Chondrocyte (in vitro differentiated cells): ENCODE measurements around the gene SLCO3A1. TPM values are rescaled to one million over a fixed set of nuclear protein-coding genes. Genes with fewer than 3 reads are reported as not detected.

Source experiments
- DNase-seq: peaks from one replicate; pipeline ENCODE4 v3.0.0; 2021; ENCODE audit warnings: mixed read lengths, low spot score
- H3K27ac Mint-ChIP-seq: one replicate; pipeline ENCODE4 v1.8.0; 2021; ENCODE audit warnings: mild to moderate bottlenecking, moderate library complexity, mixed read lengths; ENCODE audit not compliant: unreplicated experiment
- H3K27me3 Mint-ChIP-seq: 2 replicates; pipeline ENCODE4 v1.8.0; 2021; ENCODE audit warnings: low read depth, mixed read lengths
- H3K36me3 Mint-ChIP-seq: 2 replicates; pipeline ENCODE4 v1.8.0; 2021; ENCODE audit warnings: low read depth, mixed read lengths
- H3K4me1 Mint-ChIP-seq: 2 replicates; pipeline ENCODE4 v1.8.0; 2021; ENCODE audit warnings: low read depth, mild to moderate bottlenecking, mixed read lengths
- H3K4me3 Mint-ChIP-seq: one replicate; pipeline ENCODE4 v1.8.0; 2021; ENCODE audit warnings: mild to moderate bottlenecking, moderate library complexity, mixed read lengths; ENCODE audit not compliant: unreplicated experiment
- H3K9me3 Mint-ChIP-seq: 2 replicates; pipeline ENCODE4 v1.8.0; 2021; ENCODE audit warnings: low read depth, mixed read lengths
- total RNA-seq: library from RNA; stranded (reverse); gene quantifications from 3 replicates; pipeline ENCODE4 v1.2.1, GENCODE V29; 2021
- TF ChIP-seq, protein P1 (sequence below): fragments of 200-600 bp; sonication (generic); IDR thresholded peaks from 2 replicates; pipeline ENCODE4 v1.5.0; 2021; ENCODE audit warnings: antibody characterized with exemption, mild to moderate bottlenecking, moderate library complexity

The SLCO3A1 gene
- total RNA-seq, 1 donor from 2014 or later: 3.7 TPM

DNA sequence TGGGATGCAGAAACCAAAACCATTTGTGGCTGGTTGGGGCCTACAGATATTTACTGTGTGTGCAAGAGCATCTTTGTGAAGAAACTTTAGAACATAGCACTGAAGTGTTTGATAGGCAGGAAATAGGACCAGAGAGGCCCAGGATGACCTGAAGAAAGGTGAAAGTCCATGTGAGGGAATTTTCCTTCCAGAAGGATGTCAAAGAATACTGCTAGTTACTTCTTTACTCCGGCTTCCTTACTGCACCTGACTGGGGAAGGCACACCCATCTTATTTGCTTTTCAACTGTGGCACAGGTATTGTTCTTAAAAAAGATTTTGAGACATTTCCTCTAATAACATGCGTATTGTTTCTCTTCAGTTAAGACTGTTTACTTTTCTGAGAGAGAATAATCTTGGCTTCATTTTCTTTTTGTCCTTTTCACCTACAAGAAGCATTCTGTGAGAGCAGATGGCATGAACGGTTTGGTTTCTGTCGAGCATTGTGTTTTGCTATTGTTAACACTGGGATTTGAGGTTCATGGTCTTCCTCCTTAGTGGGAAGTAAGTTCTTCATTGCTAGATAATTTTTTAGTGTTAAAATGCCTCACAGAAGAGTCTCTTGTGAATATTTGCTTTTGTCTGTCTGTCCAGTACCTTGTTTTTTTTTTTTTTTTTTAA lies 71.5 kb downstream of the SLCO3A1 start:
- no peak for DNase-seq
- Mint-ChIP-seq H3K27ac (no peak overlapping the region), H3K9me3 (no peaks in the 10 kb centered on the region), H3K4me1 (peaks cover 9% of the 10 kb centered on the region), H3K27me3 (peaks cover 2% of the 10 kb centered on the region), H3K4me3 (no peak overlapping the region), H3K36me3 (no peaks in the 10 kb centered on the region)
- TF ChIP-seq, protein P1, sequence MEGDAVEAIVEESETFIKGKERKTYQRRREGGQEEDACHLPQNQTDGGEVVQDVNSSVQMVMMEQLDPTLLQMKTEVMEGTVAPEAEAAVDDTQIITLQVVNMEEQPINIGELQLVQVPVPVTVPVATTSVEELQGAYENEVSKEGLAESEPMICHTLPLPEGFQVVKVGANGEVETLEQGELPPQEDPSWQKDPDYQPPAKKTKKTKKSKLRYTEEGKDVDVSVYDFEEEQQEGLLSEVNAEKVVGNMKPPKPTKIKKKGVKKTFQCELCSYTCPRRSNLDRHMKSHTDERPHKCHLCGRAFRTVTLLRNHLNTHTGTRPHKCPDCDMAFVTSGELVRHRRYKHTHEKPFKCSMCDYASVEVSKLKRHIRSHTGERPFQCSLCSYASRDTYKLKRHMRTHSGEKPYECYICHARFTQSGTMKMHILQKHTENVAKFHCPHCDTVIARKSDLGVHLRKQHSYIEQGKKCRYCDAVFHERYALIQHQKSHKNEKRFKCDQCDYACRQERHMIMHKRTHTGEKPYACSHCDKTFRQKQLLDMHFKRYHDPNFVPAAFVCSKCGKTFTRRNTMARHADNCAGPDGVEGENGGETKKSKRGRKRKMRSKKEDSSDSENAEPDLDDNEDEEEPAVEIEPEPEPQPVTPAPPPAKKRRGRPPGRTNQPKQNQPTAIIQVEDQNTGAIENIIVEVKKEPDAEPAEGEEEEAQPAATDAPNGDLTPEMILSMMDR: no peak

GRCh38 chr15:91925794-91926193 lies 72.3 kb downstream of the SLCO3A1 start:
- no peaks in the 10 kb centered on the region for H3K36me3 Mint-ChIP-seq
- DNase-seq: no peak
- no peaks in the 10 kb centered on the region for H3K9me3 Mint-ChIP-seq
- no peak overlapping the region for H3K4me3 Mint-ChIP-seq
- peaks cover 9% of the 10 kb centered on the region for H3K4me1 Mint-ChIP-seq
- H3K27ac Mint-ChIP-seq: no peak overlapping the region
- peaks cover 2% of the 10 kb centered on the region for H3K27me3 Mint-ChIP-seq
- TF ChIP-seq, protein P1: no peak

- DNase-seq: no peak
- peak overlapping the region; percentile 37 for H3K27ac Mint-ChIP-seq
- TF ChIP-seq, protein P1: no peak
- H3K9me3 Mint-ChIP-seq: no peaks in the 10 kb centered on the region
- H3K4me3 Mint-ChIP-seq: no peak overlapping the region
- H3K27me3 Mint-ChIP-seq: peaks cover 2% of the 10 kb centered on the region
- peaks cover 9% of the 10 kb centered on the region for H3K4me1 Mint-ChIP-seq
- no peaks in the 10 kb centered on the region for H3K36me3 Mint-ChIP-seq
Measured at GRCh38 chr15:91926908-91927270, 73.4 kb downstream of the SLCO3A1 start.

DNA sequence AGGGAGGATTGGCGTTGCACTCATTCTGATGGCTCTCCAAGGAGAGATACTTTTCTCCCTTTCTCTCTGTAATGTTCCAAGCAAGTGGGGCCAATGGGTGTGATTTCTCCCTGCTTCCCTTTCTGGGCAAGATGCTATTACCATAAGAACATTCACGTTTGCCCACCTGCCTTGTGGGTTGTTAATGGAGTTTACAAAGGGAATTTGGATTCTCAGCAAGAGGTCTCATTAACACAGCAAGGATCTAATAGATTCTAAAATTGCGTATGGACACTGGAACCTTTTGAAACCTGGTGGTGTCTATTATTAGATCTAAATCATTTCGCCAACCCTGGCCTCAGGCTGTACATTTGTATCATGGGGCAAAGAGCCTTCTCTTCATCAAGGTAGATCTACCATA lies 74.1 kb downstream of the SLCO3A1 start:
- no peaks in the 10 kb centered on the region for H3K9me3 Mint-ChIP-seq
- H3K27ac Mint-ChIP-seq: no peak overlapping the region
- TF ChIP-seq, protein P1: no peak
- no peaks in the 10 kb centered on the region for H3K36me3 Mint-ChIP-seq
- peaks cover 9% of the 10 kb centered on the region for H3K4me1 Mint-ChIP-seq
- H3K4me3 Mint-ChIP-seq: no peak overlapping the region
- DNase-seq: no peak
- H3K27me3 Mint-ChIP-seq: peaks cover 2% of the 10 kb centered on the region

DNA sequence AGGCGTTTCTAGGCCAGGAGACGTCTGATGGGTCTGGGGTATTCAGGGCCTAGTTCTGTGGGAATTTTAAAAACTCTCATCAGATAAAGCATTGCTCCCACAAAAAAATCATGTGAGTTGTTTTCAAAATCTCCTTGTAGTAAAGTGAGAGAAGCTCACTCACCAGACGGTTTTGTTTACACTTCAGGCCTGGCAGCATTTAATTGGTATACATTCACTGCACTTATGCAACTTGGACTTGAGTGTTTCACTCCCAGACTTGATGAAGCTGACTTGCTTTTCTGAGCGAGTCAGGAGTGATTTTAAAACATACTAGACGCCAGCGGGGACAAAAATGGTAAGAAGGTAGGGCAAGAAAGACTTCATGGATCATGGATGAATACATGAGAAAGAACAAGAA lies 75.2 kb downstream of the SLCO3A1 start:
- no peak overlapping the region for H3K27ac Mint-ChIP-seq
- peaks cover 9% of the 10 kb centered on the region for H3K4me1 Mint-ChIP-seq
- peaks cover 2% of the 10 kb centered on the region for H3K27me3 Mint-ChIP-seq
- H3K4me3 Mint-ChIP-seq: no peak overlapping the region
- no peaks in the 10 kb centered on the region for H3K36me3 Mint-ChIP-seq
- TF ChIP-seq, protein P1: no peak
- H3K9me3 Mint-ChIP-seq: no peaks in the 10 kb centered on the region
- DNase-seq: no peak
